ENCODE data around the gene CACNA2D3.

CACNA2D3 gene

GRCh38 chr3:54171509-54171908, 49.2 kb downstream of the CACNA2D3 start:
- DNase-seq (ENCODE audit: low spot score) = no peak

DNA sequence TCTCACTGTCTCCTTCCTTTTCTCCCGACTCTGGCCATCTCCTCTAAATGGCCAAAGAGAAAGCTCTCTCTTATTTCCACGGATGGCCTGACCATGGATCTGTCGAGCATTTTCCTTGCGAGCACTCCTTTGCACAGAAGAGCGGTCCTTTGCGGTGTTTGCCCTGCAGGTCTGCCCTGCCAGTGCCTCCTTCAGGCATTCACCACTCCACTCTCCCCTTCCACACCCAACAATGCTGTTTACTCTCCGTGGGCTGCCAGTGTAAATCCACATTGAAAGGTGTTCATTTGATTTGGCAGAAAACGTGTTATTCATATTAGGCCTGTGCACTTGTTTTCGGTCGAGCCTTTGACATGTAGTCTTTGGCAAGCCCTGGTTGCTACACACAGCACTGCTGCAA, 49.6 kb downstream of the CACNA2D3 start:
- DNase-seq (ENCODE audit: low spot score) = no peak

DNA sequence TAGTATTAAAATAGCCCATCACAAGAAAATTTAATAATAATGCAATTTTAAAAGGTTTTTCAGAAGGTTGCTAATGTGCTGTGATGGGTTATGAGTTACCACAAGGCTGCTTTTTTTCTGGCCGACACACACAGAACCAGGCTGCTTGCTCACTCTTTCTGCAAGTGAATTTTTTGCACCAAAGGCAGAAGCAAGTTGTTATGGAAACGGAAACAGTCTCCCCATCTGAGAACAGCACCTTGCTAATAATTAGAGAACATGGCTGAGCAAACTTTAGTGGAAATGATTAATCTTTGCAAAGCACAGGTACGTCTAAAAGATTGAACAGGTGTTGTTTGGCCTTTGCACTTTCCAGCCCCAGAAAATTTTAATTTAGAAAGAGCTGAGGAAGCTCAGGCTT, 51.0 kb downstream of the CACNA2D3 start:
- no peak for DNase-seq (ENCODE audit: low spot score)

GRCh38 chr3:54176106-54176505, 53.8 kb downstream of the CACNA2D3 start:
- no peak for DNase-seq (ENCODE audit: low spot score)

DNA sequence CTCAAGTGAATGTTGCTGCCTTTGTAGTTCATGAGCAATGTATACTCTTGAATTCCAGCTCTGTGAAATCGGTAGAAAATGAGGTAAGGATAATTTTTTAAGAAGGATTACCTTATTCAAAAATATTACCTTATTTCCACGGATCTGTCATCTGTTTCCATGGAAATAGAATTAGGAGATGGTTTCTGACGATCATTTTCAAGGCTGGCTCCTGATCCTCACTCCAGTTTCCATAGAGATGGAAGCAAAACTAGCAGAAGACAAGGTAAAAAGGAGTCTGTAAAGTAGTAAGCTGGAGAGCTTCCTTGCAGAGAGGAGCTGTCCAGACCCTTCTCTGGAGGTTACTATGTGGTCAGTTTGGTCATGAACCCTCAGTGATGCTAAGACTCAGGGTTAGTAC, 55.5 kb downstream of the CACNA2D3 start:
- DNase-seq (ENCODE audit: low spot score) = no peak

- DNase-seq (ENCODE audit: low spot score) = no peak
These were observed 56.0 kb downstream of the CACNA2D3 start for GRCh38 chr3:54178376-54178775.

DNA sequence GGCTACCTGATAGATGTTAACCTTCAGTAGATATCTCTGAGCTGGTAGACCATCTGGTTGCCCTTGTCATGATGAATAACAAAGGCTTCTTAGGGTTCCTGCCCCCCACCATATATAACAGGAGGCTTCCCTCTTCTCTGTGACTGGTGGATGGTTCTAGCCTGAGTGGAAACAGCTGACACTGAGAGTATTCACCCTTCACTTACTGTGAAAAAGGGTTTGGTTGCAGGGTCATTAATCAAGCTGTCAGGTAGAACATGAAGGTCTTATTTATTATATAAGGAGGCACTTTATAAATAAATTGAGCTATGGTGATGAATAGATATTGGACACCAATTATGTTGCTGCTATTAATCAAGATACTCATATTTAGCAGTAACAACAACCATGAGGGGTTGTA, 58.6 kb downstream of the CACNA2D3 start:
- no peak for DNase-seq (ENCODE audit: low spot score)

DNA sequence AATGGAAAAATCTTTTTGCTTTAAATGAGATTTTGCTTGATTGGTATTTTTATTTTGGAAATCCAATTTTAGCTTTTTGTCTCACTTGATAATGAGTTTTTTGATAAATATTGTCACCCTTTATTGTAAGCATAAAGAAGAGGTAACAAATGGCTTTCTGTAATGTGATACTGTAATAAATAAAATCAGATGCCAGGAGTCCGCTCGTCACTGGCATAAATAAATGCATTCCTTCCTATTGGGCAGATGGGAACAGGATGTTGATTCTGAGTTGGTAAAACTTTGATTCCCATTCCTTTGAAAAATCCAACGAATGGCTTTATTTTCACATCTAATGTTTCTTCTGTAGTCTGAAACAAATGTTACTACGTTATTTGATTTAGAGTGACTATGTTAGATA, 59.9 kb downstream of the CACNA2D3 start:
- no peak for DNase-seq (ENCODE audit: low spot score)

DNA sequence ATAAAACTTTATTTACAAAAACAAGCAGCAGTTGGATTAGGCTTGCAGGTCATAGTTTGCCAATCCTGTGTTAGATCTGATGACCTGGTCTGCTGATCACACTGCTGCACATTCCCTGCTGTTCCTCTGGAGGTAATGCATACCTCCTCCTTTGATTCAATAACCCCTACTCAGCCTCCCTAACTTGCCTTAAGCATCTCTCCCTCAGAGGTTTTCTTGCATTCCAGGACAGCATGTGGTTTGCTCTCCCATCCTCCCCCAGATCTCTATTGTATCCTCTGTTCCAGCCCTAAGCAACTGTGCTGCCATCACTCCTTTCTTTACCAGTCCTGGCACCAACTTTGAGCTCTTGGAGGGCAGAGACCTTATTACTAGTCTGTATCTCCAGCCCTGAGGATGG, 63.4 kb downstream of the CACNA2D3 start:
- no peak for DNase-seq (ENCODE audit: low spot score)

GRCh38 chr3:54188176-54188791, 65.9 kb downstream of the CACNA2D3 start:
- no peak for DNase-seq (ENCODE audit: low spot score)

GRCh38 chr3:54191220-54191619, 68.9 kb downstream of the CACNA2D3 start:
- no peak for DNase-seq (ENCODE audit: low spot score)

DNA sequence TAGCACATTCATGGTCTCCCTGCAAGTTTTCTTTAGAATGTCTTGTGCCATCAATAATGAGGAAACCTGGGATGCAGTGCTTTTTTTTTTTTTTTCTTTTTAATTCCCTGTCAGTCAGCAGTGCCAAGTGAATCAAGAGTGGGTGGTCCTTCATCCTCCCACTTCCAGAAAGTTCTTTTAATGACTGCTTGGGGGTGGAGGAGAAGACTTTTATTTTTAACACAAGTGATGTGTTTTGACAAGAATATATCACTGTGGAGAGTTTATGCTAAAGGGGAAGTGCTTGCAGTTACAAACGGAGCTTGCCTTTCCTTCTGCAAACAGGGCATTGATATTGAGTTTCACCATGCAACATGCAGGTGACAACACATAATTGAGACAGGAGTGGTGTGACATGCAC, 69.7 kb downstream of the CACNA2D3 start:
- no peak for DNase-seq (ENCODE audit: low spot score)

DNA sequence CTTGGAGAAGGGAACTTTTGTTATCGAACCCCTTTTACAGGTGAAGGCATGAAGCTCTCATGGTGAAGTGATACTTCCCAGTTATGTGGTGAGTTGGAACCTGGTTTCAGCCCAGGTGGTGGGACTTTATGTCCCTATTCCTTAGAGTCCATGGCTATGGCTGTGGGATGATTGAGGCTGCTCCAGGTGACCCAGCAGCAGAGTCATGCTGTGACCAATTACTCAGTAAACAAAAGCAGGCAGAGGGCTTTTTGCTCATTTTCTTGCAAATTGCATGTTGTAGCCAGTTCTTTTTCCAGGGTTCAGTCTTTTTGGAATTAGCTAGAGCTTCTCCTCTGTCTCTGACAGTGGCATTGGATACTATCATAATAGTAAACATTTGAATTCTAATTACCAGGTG, 70.7 kb downstream of the CACNA2D3 start:
- DNase-seq (ENCODE audit: low spot score) = no peak

- no peak for DNase-seq (ENCODE audit: low spot score)
These were observed 74.1 kb downstream of the CACNA2D3 start for GRCh38 chr3:54196360-54196991.

GRCh38 chr3:54197509-54197908, 75.2 kb downstream of the CACNA2D3 start:
- DNase-seq (ENCODE audit: low spot score) = no peak

DNA sequence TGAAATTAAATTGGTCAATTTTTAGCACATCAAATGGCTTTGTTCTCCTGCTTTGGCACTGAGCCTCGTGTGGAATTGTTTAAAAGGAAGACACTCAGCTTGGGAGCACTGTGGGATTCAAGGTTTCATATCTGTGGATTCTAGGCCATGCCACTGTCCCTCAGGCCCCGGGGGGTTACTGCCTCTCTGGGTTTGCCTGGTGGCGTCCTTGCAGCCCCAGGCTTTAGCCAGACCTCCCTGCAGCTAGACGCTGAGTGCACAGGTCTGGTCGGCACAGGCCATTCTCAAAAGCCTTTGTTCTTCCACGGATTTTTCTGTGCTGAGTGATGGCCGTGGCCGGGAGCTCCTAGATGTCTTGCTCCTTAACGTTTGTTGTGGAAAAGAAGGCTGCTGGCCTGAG, 76.2 kb downstream of the CACNA2D3 start:
- no peak for DNase-seq (ENCODE audit: low spot score)

DNA sequence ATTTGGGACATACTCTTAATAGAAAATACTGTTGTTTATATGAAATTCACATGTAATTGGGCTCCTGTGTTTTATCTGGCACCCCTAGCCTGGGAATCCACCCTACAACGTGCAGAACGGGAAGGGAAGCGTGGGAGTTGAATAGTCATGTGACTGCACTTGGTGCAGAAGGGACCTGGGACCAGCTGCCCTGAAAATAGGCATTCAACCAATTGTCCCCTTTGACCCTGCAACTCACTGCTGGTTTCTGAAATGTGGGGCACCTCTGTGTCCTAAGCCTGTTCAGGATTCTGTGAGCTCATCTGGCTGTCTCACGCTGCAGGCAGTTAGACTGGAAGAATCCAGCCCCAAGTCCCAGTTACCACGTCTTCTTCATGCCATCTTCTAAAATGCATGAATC, 79.7 kb downstream of the CACNA2D3 start:
- no peak for DNase-seq (ENCODE audit: low spot score)

DNA sequence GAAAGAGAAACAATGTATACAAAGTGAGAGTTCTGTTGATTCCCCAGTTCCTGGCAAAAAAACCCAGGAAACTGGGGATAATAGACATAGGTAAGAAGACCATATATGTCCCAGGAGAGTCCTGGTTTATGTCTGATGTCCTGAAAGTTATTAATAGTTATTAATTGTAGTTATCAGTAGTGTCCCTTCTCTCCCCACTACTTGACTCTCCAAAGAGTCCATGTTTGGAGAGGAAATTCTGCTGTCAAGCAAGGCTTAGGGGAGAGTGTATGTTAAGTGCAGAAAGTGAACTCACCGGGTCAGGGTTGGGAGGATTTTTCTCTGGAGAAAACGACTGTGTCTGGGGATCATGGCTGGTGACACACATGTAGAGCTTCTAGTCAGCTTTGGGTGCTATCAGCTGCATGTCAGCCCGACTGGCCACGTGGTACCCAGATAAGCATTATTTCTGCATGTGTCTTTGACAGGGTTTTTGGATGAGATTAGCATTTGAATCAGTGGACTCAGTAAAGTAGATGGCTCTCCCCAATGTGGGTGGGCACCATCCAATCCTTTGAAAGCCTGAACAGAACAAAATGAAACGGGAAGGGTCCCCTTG, 80.4 kb downstream of the CACNA2D3 start:
- DNase-seq (ENCODE audit: low spot score) = no peak

DNA sequence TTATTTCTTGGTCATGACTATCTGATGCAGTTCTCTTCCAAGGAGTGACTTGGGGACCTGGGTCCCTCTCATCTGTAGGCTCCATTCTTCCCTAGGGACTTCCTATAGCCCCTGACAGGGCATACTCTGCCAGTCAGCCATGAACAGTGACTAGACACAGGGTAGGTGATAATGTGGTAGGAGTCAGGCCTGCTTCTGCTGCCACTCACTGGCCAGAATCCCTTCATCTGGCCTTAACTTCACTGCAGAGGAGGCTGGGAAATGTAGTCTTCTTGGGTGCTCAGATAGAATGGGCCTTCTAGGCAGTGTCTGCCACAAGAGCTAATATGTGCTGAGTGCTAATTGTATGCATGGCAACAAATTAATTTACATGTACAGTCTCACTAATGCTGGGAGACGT, 84.5 kb downstream of the CACNA2D3 start:
- no peak for DNase-seq (ENCODE audit: low spot score)

- no peak for DNase-seq (ENCODE audit: low spot score)
These were observed 88.7 kb downstream of the CACNA2D3 start for GRCh38 chr3:54211097-54211496.

GRCh38 chr3:54212723-54213122, 90.4 kb downstream of the CACNA2D3 start:
- no peak for DNase-seq (ENCODE audit: low spot score)

- DNase-seq (ENCODE audit: low spot score) = no peak
These were observed 91.6 kb downstream of the CACNA2D3 start for GRCh38 chr3:54213907-54214306.

- no peak for DNase-seq (ENCODE audit: low spot score)
These were observed 92.5 kb downstream of the CACNA2D3 start for GRCh38 chr3:54214845-54215244.

- no peak for DNase-seq (ENCODE audit: low spot score)
These were observed 93.2 kb downstream of the CACNA2D3 start for GRCh38 chr3:54215521-54215920.

Measured in CD4-positive, alpha-beta T cell treated with Interleukin-6 at 100 ng/mL for 8 hours (primary cell).